Neural crest cell (in vitro differentiated cells): ENCODE data around the gene SCYL1. TPM values are rescaled to one million over a fixed set of nuclear protein-coding genes. Genes with fewer than 3 reads are reported as not detected.
A peak's percentile ranks its signal among the peaks of the same experiment; 100 is the strongest.

ENCODE experiments used
- DNase-seq: peaks from one replicate; pipeline ENCODE4 v3.0.0; 2021; ENCODE audit warnings: low read depth, mixed read lengths, low spot score
- H3K27ac Mint-ChIP-seq: one replicate; pipeline ENCODE4 v1.8.0; 2021; ENCODE audit warnings: mild to moderate bottlenecking, mixed read lengths; ENCODE audit not compliant: unreplicated experiment
- H3K27me3 Mint-ChIP-seq: 2 replicates; pipeline ENCODE4 v1.8.0; 2021; ENCODE audit warnings: low read depth, mild to moderate bottlenecking, mixed read lengths
- H3K36me3 Mint-ChIP-seq: 2 replicates; pipeline ENCODE4 v1.8.0; 2021; ENCODE audit warnings: low read depth, mild to moderate bottlenecking, mixed read lengths
- H3K4me1 Mint-ChIP-seq: 2 replicates; pipeline ENCODE4 v1.8.0; 2021; ENCODE audit warnings: mixed read lengths
- H3K4me3 Mint-ChIP-seq: one replicate; pipeline ENCODE4 v1.8.0; 2021; ENCODE audit warnings: mild to moderate bottlenecking, mixed read lengths
- H3K9me3 Mint-ChIP-seq: 2 replicates; pipeline ENCODE4 v1.8.0; 2021; ENCODE audit warnings: mixed read lengths
- total RNA-seq: library from RNA; stranded (reverse); gene quantifications from 2 replicates; pipeline ENCODE4 v1.2.1, GENCODE V29; 2021
- TF ChIP-seq, protein P1 (sequence below): fragments of 200-600 bp; sonication (generic); conservative IDR thresholded peaks from 2 replicates; pipeline ENCODE4 v1.5.0; 2021; ENCODE audit warnings: antibody characterized with exemption, mild to moderate bottlenecking

SCYL1 gene
- total RNA-seq, 1 donor from 2014 or later: 68.8 TPM

DNA sequence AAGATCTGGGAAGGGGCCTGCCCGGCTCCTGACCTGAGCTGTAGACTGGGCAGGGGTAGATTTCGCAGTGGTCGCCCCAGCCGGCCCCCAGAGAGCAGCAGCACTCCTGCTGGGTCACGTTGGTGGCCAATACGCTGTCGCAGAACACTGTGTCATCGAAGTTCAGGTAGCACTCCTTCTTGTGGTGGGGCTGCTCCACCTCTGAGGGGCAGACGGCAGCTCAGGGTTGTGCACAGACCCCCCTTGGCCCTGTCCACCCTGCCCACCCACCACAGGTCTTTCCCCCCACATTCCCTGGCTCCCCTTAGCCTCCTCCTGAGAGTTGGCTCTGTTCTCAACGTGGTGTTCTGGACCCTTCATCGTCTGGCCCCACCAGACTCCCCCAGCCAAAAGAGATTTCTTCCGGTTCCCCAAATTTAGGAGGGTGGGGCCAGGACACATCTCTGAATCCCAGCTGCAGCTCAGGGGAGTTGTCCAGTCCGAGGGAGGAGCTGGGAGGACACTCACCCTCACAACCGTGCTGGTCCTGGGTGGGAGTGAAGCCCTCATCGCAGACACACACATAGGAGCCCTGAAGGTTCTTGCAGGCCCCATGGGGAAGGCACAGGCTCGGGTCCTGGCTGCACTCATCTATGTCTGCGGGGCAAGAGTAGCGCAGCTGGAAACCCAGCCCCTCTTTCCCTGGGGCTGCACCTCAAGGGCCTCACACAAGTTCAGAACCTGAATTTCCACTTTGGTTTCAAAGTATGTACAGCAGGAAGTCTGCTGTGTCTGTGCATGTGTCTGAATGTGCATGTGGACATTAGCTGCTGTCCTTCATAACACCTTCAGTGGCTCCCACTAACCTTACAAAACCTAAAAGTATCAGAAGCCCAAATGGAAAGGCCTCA is 16.5 kb downstream of the SCYL1 start:
- DNase-seq: no peak
- Mint-ChIP-seq H3K36me3 (no peaks in the 10 kb centered on the region), H3K9me3 (no peaks in the 10 kb centered on the region), H3K4me3 (peak overlapping the region; percentile 78), H3K4me1 (peaks cover 15% of the 10 kb centered on the region), H3K27ac (no peak overlapping the region), H3K27me3 (peaks cover 77% of the 10 kb centered on the region)
- TF ChIP-seq, protein P1, sequence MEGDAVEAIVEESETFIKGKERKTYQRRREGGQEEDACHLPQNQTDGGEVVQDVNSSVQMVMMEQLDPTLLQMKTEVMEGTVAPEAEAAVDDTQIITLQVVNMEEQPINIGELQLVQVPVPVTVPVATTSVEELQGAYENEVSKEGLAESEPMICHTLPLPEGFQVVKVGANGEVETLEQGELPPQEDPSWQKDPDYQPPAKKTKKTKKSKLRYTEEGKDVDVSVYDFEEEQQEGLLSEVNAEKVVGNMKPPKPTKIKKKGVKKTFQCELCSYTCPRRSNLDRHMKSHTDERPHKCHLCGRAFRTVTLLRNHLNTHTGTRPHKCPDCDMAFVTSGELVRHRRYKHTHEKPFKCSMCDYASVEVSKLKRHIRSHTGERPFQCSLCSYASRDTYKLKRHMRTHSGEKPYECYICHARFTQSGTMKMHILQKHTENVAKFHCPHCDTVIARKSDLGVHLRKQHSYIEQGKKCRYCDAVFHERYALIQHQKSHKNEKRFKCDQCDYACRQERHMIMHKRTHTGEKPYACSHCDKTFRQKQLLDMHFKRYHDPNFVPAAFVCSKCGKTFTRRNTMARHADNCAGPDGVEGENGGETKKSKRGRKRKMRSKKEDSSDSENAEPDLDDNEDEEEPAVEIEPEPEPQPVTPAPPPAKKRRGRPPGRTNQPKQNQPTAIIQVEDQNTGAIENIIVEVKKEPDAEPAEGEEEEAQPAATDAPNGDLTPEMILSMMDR: no peak

DNA sequence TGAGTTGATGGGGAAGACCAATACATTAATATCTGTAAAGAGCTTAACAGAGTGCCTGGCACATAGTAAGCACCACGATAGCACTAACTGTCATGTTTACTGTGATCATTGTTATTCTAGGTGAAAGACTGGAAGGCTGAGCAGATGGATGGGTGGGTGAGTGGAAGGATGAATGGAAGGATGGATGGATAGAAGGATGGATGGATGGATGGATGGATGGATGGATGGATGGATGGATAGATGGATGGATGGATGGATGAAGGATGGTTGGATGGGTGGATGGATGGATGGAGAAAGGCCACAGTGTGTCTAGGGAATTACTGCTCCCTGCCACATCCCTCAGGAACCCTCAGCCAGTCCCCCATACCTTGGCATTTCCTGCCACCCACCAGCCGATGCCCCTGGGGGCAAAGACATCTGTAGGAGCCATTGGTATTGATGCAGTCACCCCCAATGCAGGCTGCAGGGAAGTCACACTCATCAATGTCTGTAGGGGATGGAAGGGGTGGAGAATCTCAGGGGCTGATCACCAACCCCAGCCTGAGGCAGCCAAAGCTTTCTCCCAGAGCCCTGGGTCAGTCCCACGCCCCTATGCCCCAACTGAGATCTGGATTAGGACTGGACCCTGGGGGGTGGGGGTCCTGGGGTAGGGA is 18.0 kb downstream of the SCYL1 start:
- Mint-ChIP-seq H3K27ac (no peak overlapping the region), H3K9me3 (no peaks in the 10 kb centered on the region), H3K4me1 (peaks cover 15% of the 10 kb centered on the region), H3K36me3 (no peaks in the 10 kb centered on the region), H3K27me3 (peaks cover 72% of the 10 kb centered on the region), H3K4me3 (no peak overlapping the region)
- TF ChIP-seq, protein P1: no peak
- no peak for DNase-seq

DNA sequence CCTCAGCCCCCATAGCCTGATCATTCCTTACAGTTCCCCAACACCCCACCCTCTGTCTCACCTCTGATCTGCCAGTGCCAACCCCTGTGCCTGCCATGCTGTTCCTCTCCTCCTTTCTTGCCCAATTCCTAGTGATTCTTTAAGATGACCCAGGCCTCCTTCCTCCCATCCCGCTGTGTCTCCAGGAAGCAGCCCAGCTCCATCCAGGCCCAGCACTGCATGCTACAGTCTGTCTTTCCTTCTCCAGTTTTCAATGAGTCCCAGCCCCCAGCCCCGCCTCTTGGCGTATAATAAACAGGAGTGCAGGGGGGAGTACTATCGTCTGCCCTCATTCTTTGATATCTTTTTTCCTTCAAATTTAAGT is 21.0 kb downstream of the SCYL1 start:
- no peak for DNase-seq
- H3K27ac Mint-ChIP-seq: no peak overlapping the region
- H3K9me3 Mint-ChIP-seq: no peaks in the 10 kb centered on the region
- peaks cover 71% of the 10 kb centered on the region for H3K27me3 Mint-ChIP-seq
- TF ChIP-seq, protein P1: no peak
- H3K4me3 Mint-ChIP-seq: peak overlapping the region; percentile 38
- no peaks in the 10 kb centered on the region for H3K36me3 Mint-ChIP-seq
- H3K4me1 Mint-ChIP-seq: peaks cover 22% of the 10 kb centered on the region

DNA sequence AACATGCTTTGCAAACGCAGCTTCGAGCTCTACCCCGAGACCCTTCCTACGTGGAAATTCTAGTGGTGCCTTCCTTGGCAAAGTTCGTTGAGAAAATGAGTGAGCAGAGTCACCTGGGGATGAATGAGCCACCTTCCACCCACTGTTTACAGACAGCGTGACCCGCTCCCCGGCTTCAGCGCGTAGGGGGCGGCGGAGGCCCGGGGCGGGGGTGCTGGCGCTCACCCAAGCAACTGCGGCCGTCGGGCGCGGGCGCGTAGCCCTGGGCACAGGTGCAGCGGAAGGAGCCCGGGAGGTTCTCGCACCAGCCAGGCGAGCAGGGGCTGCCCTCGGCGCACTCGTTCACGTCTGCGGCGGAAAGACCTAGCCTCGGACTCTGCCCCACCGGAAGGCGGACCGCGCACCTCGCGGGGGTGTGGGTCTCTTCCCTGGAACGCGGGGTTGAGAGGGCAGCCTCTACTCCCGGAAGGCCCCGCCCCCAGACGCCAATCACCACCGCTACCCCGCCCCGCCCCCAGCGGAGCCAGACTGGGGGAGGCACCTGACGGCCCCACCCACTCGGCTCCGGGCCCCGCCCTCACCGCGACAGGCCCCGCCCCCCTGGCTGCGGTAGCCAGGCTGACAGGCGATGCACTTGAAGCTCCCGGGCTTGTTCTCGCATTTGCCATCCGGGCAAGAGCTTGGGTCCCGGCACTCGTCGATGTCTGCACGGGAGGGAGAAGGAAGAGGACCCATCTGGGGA is 21.5 kb downstream of the SCYL1 start:
- H3K4me1 Mint-ChIP-seq: peaks cover 26% of the 10 kb centered on the region
- H3K9me3 Mint-ChIP-seq: no peaks in the 10 kb centered on the region
- peaks cover 70% of the 10 kb centered on the region for H3K27me3 Mint-ChIP-seq
- no peaks in the 10 kb centered on the region for H3K36me3 Mint-ChIP-seq
- TF ChIP-seq, protein P1: no peak
- no peak overlapping the region for H3K27ac Mint-ChIP-seq
- H3K4me3 Mint-ChIP-seq: peak overlapping the region; percentile 38
- peak; percentile 80 for DNase-seq

DNA sequence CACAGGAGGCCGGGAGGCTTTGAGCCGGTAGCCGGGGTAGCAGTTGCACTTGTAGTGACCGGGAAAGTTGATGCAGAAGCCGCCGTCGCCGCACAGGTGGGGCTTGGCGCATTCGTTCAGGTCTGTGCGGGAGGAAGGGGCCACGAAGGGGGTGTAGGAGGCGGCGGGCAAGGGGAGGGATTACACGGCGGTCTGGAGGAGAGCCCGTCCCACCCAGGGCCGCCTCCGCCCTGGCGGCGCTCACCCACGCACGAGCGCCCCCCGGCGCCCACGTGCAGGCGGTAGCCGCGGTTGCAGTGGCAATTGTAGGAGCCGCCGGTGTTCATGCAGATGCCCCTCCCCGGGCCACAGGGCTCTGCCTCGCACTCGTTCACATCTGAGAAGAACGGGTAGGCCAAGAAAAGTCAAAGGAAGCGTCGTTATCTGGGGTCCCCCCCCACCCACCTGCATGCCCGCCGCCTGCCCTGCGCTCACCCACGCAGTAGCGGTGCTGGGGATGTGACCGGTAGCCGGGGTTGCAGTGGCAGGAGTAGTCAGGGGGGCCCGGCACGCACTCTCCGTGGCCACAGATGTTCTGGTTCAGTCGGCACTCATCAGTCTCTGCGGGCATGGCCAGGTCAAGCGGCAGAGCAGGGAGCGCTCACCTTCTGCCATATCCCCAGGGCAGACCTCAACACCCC is 22.7 kb downstream of the SCYL1 start:
- H3K27me3 Mint-ChIP-seq: peaks cover 67% of the 10 kb centered on the region
- H3K4me1 Mint-ChIP-seq: peaks cover 33% of the 10 kb centered on the region
- no peak for DNase-seq
- no peak overlapping the region for H3K4me3 Mint-ChIP-seq
- H3K9me3 Mint-ChIP-seq: no peaks in the 10 kb centered on the region
- H3K36me3 Mint-ChIP-seq: no peaks in the 10 kb centered on the region
- no peak overlapping the region for H3K27ac Mint-ChIP-seq
- TF ChIP-seq, protein P1: no peak
